GM12878 (cell line): Measurements from ENCODE around the gene LETMD1.

Experiments
- ATF3 ChIP-seq: IDR thresholded peaks from 2 replicates; pipeline ENCODE4 v1.6.1; 2011; ENCODE audit warnings: low read depth, mild to moderate bottlenecking, low read length, moderate library complexity, borderline replicate concordance; ENCODE audit errors: extremely low read depth
- CHD2 ChIP-seq: IDR thresholded peaks from 2 replicates; pipeline ENCODE4 v1.6.1; 2011; ENCODE audit warnings: low read depth, low read length, improper control_type of control experiment, borderline replicate concordance
- E2F4 ChIP-seq: IDR thresholded peaks from 2 replicates; pipeline ENCODE4 v1.6.1; 2012; ENCODE audit warnings: low read depth, low read length, improper control_type of control experiment
- ETV6 ChIP-seq, 2 experiments: fragments of 450-650 bp in 1 of 2; IDR thresholded peaks in 1 of 2; conservative IDR thresholded peaks in 1 of 2; 2 replicates each; pipeline ENCODE4 v1.6.1; 2014; ENCODE audit warnings: antibody characterized with exemption in 1 of 2, borderline replicate concordance in 1 of 2, low read depth in 1 of 2, mild to moderate bottlenecking in 1 of 2, moderate library complexity in 1 of 2
- FOXM1 ChIP-seq: IDR thresholded peaks from 2 replicates; pipeline ENCODE4 v1.6.1; 2012; ENCODE audit warnings: low read depth, mild to moderate bottlenecking, inconsistent platforms, low read length, moderate library complexity
- IKZF1 ChIP-seq: fragments of 450-650 bp; conservative IDR thresholded peaks from 2 replicates; pipeline ENCODE4 v1.6.1; 2017; ENCODE audit warnings: antibody characterized with exemption, mild to moderate bottlenecking
- MAX ChIP-seq: IDR thresholded peaks from 2 replicates; pipeline ENCODE4 v1.6.1; 2012; ENCODE audit warnings: low read depth, low read length, improper control_type of control experiment
- NBN ChIP-seq: fragments of 450-650 bp; IDR thresholded peaks from 2 replicates; pipeline ENCODE4 v1.6.1; 2016
- NFIC ChIP-seq: IDR thresholded peaks from 2 replicates; pipeline ENCODE4 v1.6.1; 2012; ENCODE audit warnings: low read depth, mild to moderate bottlenecking, inconsistent platforms, low read length, moderate library complexity
- POLR2AphosphoS5 ChIP-seq: IDR thresholded peaks from 2 replicates; pipeline ENCODE4 v1.6.1; 2011; ENCODE audit warnings: mild to moderate bottlenecking, low read length, inconsistent platforms
- SUZ12 ChIP-seq: fragments of 200-600 bp; sonication (generic); IDR thresholded peaks from one replicate; pipeline ENCODE4 v1.6.1; 2018; ENCODE audit warnings: antibody characterized with exemption, mild to moderate bottlenecking; ENCODE audit not compliant: unreplicated experiment
- ZNF207 ChIP-seq: fragments of 450-650 bp; IDR thresholded peaks from 2 replicates; pipeline ENCODE4 v1.6.1; 2014; ENCODE audit warnings: antibody characterized with exemption, mild to moderate bottlenecking, borderline replicate concordance
- TF ChIP-seq, protein P1 (sequence below), 3 experiments: IDR thresholded peaks in 2 of 3; conservative IDR thresholded peaks in 1 of 3; 2 replicates each; pipeline ENCODE4 v1.5.1; 2011; ENCODE audit warnings: low read depth in 3 of 3, low read length in 3 of 3, mild to moderate bottlenecking in 3 of 3, control low read depth in 2 of 3, moderate library complexity in 2 of 3, inconsistent platforms in 1 of 3, mixed read lengths in 1 of 3; ENCODE audit not compliant: control insufficient read depth in 2 of 3, insufficient read depth in 1 of 3; ENCODE audit errors: extremely low read depth in 1 of 3
- TF ChIP-seq, protein P2 (sequence below): fragments of 450-650 bp; formaldehyde crosslinking; IDR thresholded peaks from 2 replicates; pipeline ENCODE4 v1.4.0; 2020; ENCODE audit warnings: mild to moderate bottlenecking, moderate library complexity

GRCh38 chr12:51021694-51022093 is 26.4 kb upstream of the LETMD1 start:
- TF ChIP-seq SUZ12 (no peak), ZNF207 (no peak), E2F4 (no peak), NBN (no peak), ETV6 (conservative IDR thresholded peaks at IDR 0.05 in 1 of 2, IDR thresholded peaks at IDR 0.05 in 1 of 2; ENCODE audit: borderline replicate concordance in 1 of 2, low read depth in 1 of 2) (no peak), NFIC (no peak), ATF3 (no peak), POLR2AphosphoS5 (no peak), MAX (no peak), IKZF1 (no peak), FOXM1 (no peak), CHD2 (no peak)
- TF ChIP-seq, protein P1, sequence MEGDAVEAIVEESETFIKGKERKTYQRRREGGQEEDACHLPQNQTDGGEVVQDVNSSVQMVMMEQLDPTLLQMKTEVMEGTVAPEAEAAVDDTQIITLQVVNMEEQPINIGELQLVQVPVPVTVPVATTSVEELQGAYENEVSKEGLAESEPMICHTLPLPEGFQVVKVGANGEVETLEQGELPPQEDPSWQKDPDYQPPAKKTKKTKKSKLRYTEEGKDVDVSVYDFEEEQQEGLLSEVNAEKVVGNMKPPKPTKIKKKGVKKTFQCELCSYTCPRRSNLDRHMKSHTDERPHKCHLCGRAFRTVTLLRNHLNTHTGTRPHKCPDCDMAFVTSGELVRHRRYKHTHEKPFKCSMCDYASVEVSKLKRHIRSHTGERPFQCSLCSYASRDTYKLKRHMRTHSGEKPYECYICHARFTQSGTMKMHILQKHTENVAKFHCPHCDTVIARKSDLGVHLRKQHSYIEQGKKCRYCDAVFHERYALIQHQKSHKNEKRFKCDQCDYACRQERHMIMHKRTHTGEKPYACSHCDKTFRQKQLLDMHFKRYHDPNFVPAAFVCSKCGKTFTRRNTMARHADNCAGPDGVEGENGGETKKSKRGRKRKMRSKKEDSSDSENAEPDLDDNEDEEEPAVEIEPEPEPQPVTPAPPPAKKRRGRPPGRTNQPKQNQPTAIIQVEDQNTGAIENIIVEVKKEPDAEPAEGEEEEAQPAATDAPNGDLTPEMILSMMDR (IDR thresholded peaks at IDR 0.05 in 2 of 3, conservative IDR thresholded peaks at IDR 0.05 in 1 of 3; ENCODE audit: control insufficient read depth in 2 of 3, extremely low read depth in 1 of 3, insufficient read depth in 1 of 3, low read depth in 3 of 3, low read length in 3 of 3) = no peak
- TF ChIP-seq, protein P2, sequence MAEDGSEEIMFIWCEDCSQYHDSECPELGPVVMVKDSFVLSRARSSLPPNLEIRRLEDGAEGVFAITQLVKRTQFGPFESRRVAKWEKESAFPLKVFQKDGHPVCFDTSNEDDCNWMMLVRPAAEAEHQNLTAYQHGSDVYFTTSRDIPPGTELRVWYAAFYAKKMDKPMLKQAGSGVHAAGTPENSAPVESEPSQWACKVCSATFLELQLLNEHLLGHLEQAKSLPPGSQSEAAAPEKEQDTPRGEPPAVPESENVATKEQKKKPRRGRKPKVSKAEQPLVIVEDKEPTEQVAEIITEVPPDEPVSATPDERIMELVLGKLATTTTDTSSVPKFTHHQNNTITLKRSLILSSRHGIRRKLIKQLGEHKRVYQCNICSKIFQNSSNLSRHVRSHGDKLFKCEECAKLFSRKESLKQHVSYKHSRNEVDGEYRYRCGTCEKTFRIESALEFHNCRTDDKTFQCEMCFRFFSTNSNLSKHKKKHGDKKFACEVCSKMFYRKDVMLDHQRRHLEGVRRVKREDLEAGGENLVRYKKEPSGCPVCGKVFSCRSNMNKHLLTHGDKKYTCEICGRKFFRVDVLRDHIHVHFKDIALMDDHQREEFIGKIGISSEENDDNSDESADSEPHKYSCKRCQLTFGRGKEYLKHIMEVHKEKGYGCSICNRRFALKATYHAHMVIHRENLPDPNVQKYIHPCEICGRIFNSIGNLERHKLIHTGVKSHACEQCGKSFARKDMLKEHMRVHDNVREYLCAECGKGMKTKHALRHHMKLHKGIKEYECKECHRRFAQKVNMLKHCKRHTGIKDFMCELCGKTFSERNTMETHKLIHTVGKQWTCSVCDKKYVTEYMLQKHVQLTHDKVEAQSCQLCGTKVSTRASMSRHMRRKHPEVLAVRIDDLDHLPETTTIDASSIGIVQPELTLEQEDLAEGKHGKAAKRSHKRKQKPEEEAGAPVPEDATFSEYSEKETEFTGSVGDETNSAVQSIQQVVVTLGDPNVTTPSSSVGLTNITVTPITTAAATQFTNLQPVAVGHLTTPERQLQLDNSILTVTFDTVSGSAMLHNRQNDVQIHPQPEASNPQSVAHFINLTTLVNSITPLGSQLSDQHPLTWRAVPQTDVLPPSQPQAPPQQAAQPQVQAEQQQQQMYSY (CRISPR knock-in tag) = no peak
